CD4-positive, alpha-beta T cell treated with Interleukin-17A for 4 hours (primary cell): ENCODE results near the gene PLD4.
"Not testable (repeated sequence)": the region's sequence is repeated elsewhere in the genome, so short reads cannot be mapped to it uniquely, and the experiment has no call there.

Source experiments
- DNase-seq: peaks from one replicate; pipeline ENCODE4 v3.0.0-alpha.2; 2020; ENCODE audit warnings: mixed read lengths

Gene PLD4

GRCh38 chr14:104942586-104942985 is 17.9 kb downstream of the PLD4 start:
- DNase-seq: no peak

GRCh38 chr14:104943216-104944015 is 18.7 kb downstream of the PLD4 start:
- not testable (repeated sequence) for DNase-seq

- DNase-seq: not testable (repeated sequence)
These were observed 19.3 kb downstream of the PLD4 start for GRCh38 chr14:104944016-104944308.

GRCh38 chr14:104944436-104945205 is 19.9 kb downstream of the PLD4 start:
- DNase-seq: not testable (repeated sequence)

DNA sequence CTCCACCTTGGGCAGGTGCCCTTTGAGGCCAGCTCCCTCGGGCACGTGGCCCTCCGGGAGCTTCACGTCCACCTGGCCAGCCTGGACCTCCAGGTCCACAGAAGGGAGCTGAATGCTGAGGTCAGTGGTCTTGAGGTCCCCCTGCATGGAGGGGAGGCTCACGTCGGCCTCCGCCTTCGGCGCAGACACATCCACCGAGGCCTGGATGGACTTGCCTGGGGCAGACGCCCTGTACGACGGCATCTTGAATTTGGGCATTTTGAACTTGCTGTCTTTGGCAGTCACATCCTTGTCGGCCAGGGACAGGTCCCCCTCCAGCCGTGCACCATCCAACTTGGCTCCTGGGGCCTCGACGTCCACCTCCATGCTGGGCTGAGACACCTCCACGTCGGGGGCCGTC is 20.6 kb downstream of the PLD4 start:
- DNase-seq: not testable (repeated sequence)

GRCh38 chr14:104945986-104946965 is 21.6 kb downstream of the PLD4 start:
- not testable (repeated sequence) for DNase-seq

GRCh38 chr14:104947201-104947600 is 22.5 kb downstream of the PLD4 start:
- not testable (repeated sequence) for DNase-seq

- DNase-seq: not testable (repeated sequence)
These were observed 23.4 kb downstream of the PLD4 start for GRCh38 chr14:104947881-104948735.

DNA sequence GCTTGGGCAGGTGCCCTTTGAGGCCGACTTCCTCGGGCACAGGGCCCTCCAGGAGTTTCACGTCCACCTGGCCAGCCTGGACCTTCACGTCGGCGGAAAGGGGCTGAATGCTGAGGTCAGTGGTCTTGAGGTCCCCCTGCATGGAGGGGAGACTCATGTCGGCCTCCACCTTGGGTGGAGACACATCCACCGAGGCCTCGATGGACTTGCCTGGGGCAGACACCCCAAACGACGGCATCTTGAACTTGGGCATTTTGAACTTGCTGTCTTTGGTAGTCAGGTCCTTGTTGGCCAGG is 24.0 kb downstream of the PLD4 start:
- DNase-seq: no peak

GRCh38 chr14:104949406-104949955 is 24.8 kb downstream of the PLD4 start:
- not testable (repeated sequence) for DNase-seq

- no peak for DNase-seq
These were observed 25.3 kb downstream of the PLD4 start for GRCh38 chr14:104950021-104950420.

DNA sequence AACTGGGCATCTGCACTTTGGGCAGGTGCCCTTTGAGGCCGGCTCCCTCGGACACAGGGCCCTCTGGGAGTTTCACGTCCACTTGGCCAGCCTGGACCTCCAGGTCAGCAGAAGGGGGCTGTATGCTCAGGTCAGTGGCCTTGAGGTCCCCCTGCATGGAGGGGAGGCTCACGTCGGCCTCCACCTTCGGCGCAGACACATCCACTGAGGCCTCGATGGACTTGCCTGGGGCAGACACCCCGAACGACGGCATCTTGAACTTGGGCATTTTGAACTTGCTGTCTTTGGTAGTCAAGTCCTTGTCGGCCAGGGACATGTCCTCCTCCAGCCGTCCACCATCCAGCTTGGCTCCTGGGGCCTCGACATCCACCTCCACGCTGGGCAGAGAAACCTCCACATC is 26.0 kb downstream of the PLD4 start:
- DNase-seq: not testable (repeated sequence)

DNA sequence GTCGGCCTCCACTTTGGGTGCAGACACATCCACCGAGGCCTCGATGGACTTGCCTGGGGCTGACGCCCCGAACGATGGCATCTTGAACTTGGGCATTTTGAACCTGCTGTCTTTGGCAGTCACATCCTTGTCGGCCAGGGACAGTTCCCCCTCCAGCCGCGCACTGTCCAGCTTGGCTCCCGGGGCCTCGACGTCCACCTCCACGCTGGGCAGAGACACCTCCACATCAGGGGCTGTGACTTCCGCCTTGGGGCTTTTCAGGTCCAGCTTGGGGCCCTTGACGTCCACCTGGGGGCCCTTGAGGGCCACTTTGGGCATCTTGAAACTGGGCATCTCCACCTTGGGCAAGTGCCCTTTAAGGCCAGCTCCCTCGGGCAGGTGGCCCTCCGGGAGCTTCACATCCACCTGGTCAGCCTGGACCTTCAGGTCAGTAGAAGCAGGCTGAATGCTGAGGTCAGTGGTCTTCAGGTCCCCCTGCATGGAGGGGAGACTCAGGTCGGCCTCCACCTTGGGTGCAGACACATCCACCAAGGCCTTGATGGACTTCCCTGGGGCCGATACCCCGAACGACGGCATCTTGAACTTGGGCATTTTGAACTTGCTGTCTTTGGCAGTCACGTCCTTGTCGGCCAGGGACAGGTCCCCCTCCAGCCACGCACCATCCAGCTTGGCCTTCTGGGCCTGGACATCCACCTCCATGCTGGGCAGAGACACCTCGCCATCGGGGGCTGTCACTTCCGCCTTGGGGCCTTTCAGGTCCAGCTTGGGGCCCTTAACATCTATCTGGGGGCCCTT is 27.4 kb downstream of the PLD4 start:
- DNase-seq: not testable (repeated sequence)

DNA sequence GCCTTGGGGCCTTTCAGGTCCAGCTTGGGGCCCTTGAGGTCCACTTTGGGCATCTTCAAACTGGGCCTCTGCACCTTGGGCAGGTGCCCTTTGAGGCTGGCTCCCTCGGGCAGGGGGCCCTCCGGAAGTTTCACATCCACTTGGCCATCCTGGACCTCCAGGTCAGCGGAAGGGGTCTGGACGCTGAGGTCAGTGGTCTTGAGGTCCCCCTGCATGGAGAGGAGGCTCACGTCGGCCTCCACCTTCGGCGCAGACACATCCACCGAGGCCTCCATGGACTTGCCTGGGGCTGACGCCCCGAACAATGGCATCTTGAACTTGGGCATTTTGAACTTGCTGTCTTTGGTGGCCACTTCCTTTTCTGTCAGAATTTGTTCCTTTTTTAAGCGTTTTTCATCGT is 28.4 kb downstream of the PLD4 start:
- no peak for DNase-seq

- no peak for DNase-seq
These were observed 29.4 kb downstream of the PLD4 start for GRCh38 chr14:104953896-104954656.

GRCh38 chr14:104954746-104955395 is 30.2 kb downstream of the PLD4 start:
- no peak for DNase-seq

- DNase-seq: no peak
These were observed 30.7 kb downstream of the PLD4 start for GRCh38 chr14:104955396-104955770.

GRCh38 chr14:104956290-104956890 is 31.7 kb downstream of the PLD4 start:
- DNase-seq: no peak
